ENCODE results near the gene IL1R2. TPM values are rescaled to one million over a fixed set of nuclear protein-coding genes. Genes with fewer than 3 reads are reported as not detected.

The IL1R2 gene
- total and polyA plus RNA-seq, 2 of the 8 experiments (the other 6 are each of a cell fraction or from before 2014, with no cell fraction given) = 0.06 TPM; not detected in 1

GRCh38 chr2:101976891-101977290, 14.9 kb upstream of the IL1R2 start (continued):
- TF ChIP-seq HDAC6 (IDR thresholded peaks at IDR 0.05; ENCODE audit: low read depth, low read length) = no peak
